Progenitor cell of endocrine pancreas (in vitro differentiated cells): ENCODE data around the gene ASB4. TPM values are rescaled to one million over a fixed set of nuclear protein-coding genes. Genes with fewer than 3 reads are reported as not detected.

Experiments
- DNase-seq: peaks from one replicate; pipeline ENCODE4 v3.0.0; 2021; ENCODE audit warnings: low spot score; ENCODE audit not compliant: unreplicated experiment
- H3K27ac Mint-ChIP-seq: 2 replicates; pipeline ENCODE4 v1.8.0; 2021; ENCODE audit warnings: mild to moderate bottlenecking, moderate library complexity, mixed read lengths
- H3K27me3 Mint-ChIP-seq: 2 replicates; pipeline ENCODE4 v1.8.0; 2021; ENCODE audit warnings: mixed read lengths
- H3K36me3 Mint-ChIP-seq: 2 replicates; pipeline ENCODE4 v1.8.0; 2022; ENCODE audit warnings: mixed read lengths; ENCODE audit not compliant: insufficient read depth
- H3K4me1 Mint-ChIP-seq: 2 replicates; pipeline ENCODE4 v1.8.0; 2021; ENCODE audit warnings: low read depth, mixed read lengths
- H3K4me3 Mint-ChIP-seq: 2 replicates; pipeline ENCODE4 v1.8.0; 2021; ENCODE audit warnings: low read depth, mild to moderate bottlenecking, moderate library complexity, mixed read lengths
- H3K9me3 Mint-ChIP-seq: 2 replicates; pipeline ENCODE4 v1.8.0; 2021; ENCODE audit warnings: low read depth, mixed read lengths
- total RNA-seq: library from RNA; stranded (reverse); gene quantifications from 2 replicates; pipeline ENCODE4 v1.2.1, GENCODE V29; 2021
- TF ChIP-seq, protein P1 (sequence below): fragments of 200-600 bp; sonication (generic); IDR thresholded peaks from one replicate; pipeline ENCODE4 v1.5.0; 2021; ENCODE audit warnings: antibody characterized with exemption, mild to moderate bottlenecking; ENCODE audit not compliant: unreplicated experiment

Gene ASB4
- total RNA-seq, 1 donor from 2014 or later = not detected

DNA sequence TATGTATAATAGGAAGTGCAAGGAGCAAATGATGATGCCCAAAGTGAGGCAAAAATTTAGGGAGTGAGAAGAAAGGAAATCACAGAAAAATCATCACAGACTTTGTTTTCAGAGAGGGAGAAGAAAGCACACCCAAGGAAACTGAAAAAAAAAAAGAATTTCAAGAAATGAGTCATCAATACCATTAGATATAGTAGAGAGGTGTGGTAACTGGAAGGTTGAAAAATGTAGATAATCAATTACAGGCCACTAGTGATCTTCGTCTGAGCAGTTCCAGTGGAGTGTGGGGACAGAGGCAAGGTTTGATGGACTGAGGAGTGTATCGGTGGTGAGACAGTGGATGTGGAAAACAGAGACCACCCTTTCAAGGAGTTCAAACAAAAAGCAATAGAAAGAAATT lies 31.7 kb downstream of the ASB4 start:
- Mint-ChIP-seq H3K36me3 (no peaks in the 10 kb centered on the region), H3K27ac (no peak overlapping the region), H3K4me3 (no peak overlapping the region), H3K4me1 (peaks cover 2% of the 10 kb centered on the region), H3K9me3 (no peaks in the 10 kb centered on the region), H3K27me3 (no peaks in the 10 kb centered on the region)
- TF ChIP-seq, protein P1, sequence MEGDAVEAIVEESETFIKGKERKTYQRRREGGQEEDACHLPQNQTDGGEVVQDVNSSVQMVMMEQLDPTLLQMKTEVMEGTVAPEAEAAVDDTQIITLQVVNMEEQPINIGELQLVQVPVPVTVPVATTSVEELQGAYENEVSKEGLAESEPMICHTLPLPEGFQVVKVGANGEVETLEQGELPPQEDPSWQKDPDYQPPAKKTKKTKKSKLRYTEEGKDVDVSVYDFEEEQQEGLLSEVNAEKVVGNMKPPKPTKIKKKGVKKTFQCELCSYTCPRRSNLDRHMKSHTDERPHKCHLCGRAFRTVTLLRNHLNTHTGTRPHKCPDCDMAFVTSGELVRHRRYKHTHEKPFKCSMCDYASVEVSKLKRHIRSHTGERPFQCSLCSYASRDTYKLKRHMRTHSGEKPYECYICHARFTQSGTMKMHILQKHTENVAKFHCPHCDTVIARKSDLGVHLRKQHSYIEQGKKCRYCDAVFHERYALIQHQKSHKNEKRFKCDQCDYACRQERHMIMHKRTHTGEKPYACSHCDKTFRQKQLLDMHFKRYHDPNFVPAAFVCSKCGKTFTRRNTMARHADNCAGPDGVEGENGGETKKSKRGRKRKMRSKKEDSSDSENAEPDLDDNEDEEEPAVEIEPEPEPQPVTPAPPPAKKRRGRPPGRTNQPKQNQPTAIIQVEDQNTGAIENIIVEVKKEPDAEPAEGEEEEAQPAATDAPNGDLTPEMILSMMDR = no peak
- no peak for DNase-seq

DNA sequence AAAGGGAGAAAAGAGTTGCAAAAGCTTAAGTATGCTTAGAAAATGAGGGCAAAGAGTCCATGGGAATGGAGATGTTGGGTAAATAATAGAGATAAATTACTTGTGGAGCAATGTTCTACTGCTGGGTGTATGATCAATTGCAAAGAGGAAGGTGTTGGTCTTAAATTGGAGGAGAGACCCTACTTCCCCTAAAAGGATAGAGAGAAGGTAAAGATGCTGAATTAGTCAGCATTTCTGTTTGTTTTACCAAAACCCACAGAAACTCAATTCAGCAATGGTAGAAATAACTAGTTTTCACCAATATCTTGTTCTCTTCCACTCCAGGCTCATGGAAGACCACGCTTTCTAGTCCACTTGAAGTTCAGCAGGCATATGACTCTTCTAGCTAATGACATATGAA lies 32.1 kb downstream of the ASB4 start:
- no peak overlapping the region for H3K4me3 Mint-ChIP-seq
- no peaks in the 10 kb centered on the region for H3K9me3 Mint-ChIP-seq
- TF ChIP-seq, protein P1 = no peak
- DNase-seq = no peak
- no peaks in the 10 kb centered on the region for H3K36me3 Mint-ChIP-seq
- peaks cover 2% of the 10 kb centered on the region for H3K4me1 Mint-ChIP-seq
- H3K27ac Mint-ChIP-seq = no peak overlapping the region
- no peaks in the 10 kb centered on the region for H3K27me3 Mint-ChIP-seq

DNA sequence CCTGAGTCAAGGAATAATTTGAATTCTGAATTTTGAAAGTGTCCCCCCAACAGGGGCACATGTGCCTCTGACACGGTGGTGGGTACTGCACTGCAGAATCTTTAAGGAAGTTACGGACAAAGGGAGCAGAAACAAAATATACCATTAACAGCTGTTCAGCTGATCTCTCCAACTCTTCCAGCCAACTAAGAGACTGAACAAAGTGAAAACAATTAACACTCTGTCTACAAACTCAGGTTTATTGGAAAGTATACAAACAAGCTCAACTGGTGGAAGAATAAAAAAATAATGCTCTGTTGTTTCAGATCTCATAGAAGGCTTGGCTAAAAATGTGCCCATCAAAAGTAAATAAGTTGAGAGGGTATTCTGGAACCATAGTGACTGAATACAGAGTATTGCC lies 34.4 kb downstream of the ASB4 start:
- Mint-ChIP-seq H3K4me3 (no peak overlapping the region), H3K4me1 (peaks cover 2% of the 10 kb centered on the region), H3K27ac (no peak overlapping the region), H3K36me3 (no peaks in the 10 kb centered on the region), H3K9me3 (no peaks in the 10 kb centered on the region), H3K27me3 (no peaks in the 10 kb centered on the region)
- DNase-seq = no peak
- TF ChIP-seq, protein P1 = no peak

DNA sequence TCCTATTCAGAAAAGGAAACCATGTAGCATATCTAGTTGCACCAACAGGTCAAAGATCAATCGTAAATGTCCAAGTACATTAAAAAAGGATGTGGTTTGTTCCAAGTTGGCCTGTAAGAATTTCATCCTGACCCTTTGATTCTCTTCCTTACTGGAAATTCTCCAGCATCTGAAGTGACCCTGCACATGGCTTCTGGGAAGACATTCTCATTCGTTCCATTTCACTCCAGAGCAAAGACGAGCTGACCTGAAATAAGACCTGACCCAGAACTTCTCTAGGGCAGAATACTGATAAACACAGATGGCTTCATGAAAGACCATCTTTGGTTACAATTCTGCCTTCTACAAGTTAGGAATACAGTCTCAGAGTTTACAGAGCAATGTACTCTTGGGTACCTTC lies 39.8 kb downstream of the ASB4 start:
- TF ChIP-seq, protein P1 = no peak
- Mint-ChIP-seq H3K36me3 (no peaks in the 10 kb centered on the region), H3K27ac (peak overlapping the region; percentile 80), H3K4me1 (peaks cover 18% of the 10 kb centered on the region), H3K4me3 (no peak overlapping the region), H3K9me3 (no peaks in the 10 kb centered on the region), H3K27me3 (no peaks in the 10 kb centered on the region)
- no peak for DNase-seq

DNA sequence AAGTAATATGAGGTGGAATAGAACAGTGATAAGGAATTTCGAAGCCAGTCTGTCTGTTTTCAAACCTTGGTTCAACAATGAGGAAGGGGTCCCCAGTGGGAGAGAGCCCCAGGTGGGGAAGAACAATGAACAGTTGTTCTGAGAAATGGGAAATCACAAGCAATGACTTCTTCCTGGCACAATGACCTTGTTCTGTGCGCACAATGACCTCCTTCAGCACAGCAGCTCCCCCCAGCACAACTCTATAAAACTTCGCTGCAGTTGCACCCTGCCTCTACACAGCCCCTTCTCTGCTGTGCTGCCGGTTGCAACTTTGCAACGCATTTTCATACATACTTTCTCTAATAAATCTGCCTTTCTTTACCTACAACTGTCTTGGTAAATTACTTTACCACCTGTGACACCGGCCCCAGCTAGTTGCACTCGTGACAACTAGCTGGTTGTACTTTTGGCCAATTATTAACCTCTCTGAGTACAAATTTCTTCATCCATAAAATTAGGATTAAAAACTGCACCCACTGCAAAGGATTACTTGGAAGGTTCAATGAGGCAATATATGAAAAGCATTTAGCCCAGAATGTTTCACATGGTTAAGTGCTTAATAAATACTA lies 40.5 kb downstream of the ASB4 start:
- DNase-seq = no peak
- H3K9me3 Mint-ChIP-seq = no peaks in the 10 kb centered on the region
- peak overlapping the region; percentile 80 for H3K27ac Mint-ChIP-seq

More for the DNA sequence above, 40.5 kb downstream of the ASB4 start:
- Mint-ChIP-seq H3K4me1 (peaks cover 18% of the 10 kb centered on the region), H3K36me3 (no peaks in the 10 kb centered on the region), H3K4me3 (no peak overlapping the region), H3K27me3 (no peaks in the 10 kb centered on the region)
- TF ChIP-seq, protein P1 = no peak
